22Rv1 (cell line): ENCODE results near the gene GALNT1.

Experiments
- H3K27ac ChIP-seq: fragments of 450-650 bp; 2 replicates; pipeline ENCODE4 v1.5.1; 2017
- ZFX ChIP-seq: fragments of 450-650 bp; IDR thresholded peaks from 2 replicates; pipeline ENCODE4 v1.6.1; 2017; ENCODE audit warnings: antibody characterized with exemption, borderline replicate concordance
- TF ChIP-seq, protein P1 (sequence below): fragments of 450-650 bp; IDR thresholded peaks from 2 replicates; pipeline ENCODE4 v1.5.1; 2017; ENCODE audit warnings: mild to moderate bottlenecking

The GALNT1 gene

DNA sequence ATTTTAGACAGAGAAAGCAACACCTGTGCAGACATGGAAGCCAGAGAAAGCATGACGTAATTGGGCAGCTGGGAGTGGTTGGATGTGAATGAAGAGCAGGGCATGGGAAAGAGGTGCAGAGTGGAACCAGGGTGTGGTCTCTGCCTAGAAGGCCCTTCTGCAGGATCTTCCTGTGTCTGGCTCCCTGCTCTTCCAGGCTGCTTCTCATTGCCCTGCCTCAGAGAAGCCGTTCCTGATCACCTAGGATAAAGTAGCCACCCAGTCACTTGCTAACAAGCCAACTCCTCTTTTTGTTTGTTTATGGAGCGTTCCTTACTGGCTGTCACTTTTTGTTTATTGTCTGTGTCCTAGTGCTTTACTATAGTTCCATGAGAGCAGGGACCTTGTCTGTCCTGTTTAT is 28.5 kb downstream of the GALNT1 start:
- H3K27ac ChIP-seq = no peak overlapping the region
- no peak for TF ChIP-seq ZFX
- TF ChIP-seq, protein P1, sequence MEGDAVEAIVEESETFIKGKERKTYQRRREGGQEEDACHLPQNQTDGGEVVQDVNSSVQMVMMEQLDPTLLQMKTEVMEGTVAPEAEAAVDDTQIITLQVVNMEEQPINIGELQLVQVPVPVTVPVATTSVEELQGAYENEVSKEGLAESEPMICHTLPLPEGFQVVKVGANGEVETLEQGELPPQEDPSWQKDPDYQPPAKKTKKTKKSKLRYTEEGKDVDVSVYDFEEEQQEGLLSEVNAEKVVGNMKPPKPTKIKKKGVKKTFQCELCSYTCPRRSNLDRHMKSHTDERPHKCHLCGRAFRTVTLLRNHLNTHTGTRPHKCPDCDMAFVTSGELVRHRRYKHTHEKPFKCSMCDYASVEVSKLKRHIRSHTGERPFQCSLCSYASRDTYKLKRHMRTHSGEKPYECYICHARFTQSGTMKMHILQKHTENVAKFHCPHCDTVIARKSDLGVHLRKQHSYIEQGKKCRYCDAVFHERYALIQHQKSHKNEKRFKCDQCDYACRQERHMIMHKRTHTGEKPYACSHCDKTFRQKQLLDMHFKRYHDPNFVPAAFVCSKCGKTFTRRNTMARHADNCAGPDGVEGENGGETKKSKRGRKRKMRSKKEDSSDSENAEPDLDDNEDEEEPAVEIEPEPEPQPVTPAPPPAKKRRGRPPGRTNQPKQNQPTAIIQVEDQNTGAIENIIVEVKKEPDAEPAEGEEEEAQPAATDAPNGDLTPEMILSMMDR = no peak

DNA sequence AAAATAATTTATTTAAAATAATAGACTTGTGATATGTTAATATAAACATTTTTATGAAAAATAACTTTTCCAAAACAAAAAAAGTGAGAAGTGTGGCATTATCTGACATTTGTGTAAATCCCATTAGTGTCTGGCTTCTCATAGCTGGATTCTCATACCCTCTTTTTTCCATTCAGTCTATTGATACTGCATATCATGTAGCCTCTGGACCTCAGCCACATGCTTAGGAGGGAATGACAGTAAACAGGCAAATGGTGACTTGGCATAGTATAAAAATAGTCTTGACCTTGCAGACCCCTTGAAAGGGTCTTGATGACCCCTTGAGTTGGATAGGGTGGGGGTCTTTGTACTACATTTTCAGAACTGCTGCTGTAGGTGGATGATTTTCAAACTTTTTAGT is 29.2 kb downstream of the GALNT1 start:
- no peak for TF ChIP-seq ZFX
- TF ChIP-seq, protein P1 = no peak
- H3K27ac ChIP-seq = no peak overlapping the region

DNA sequence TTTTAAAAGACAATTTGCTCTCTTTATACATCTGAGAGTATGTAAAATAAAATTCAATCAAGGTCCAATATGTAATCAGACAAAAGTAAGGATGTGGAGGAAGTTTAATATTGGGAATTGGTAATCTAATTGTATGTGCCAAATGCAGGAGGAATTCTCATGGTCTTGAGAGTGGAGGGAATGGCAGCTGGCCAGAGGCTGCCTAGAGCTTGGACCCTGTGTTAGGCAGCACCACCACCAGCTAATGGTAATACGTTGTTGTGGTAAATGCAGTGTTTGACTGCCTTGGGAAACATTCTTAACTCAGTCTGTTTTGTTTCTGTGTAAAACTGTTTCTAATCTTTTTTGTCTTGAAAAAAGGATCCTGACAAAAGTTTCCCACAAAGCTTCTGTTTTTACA is 30.0 kb downstream of the GALNT1 start:
- TF ChIP-seq, protein P1 = no peak
- no peak for TF ChIP-seq ZFX
- no peak overlapping the region for H3K27ac ChIP-seq

DNA sequence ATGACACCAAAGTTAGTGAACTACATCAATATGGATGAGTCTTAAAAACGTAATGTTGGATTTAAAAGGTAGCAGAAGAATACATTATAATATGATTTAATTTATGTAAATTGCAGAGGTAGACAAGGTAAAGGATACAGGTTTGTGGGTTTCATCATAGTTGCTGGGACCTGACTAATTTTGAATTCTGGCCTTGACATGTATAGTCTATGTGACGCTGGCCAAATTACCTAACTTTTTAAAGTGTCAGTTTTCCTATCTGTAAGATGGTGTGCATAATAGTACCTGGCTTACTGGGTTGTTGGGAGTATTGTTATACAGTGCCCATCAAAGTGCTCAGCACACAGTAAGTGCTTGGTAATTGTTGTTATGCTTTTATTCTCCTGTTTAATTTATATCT is 34.5 kb downstream of the GALNT1 start:
- H3K27ac ChIP-seq = no peak overlapping the region

DNA sequence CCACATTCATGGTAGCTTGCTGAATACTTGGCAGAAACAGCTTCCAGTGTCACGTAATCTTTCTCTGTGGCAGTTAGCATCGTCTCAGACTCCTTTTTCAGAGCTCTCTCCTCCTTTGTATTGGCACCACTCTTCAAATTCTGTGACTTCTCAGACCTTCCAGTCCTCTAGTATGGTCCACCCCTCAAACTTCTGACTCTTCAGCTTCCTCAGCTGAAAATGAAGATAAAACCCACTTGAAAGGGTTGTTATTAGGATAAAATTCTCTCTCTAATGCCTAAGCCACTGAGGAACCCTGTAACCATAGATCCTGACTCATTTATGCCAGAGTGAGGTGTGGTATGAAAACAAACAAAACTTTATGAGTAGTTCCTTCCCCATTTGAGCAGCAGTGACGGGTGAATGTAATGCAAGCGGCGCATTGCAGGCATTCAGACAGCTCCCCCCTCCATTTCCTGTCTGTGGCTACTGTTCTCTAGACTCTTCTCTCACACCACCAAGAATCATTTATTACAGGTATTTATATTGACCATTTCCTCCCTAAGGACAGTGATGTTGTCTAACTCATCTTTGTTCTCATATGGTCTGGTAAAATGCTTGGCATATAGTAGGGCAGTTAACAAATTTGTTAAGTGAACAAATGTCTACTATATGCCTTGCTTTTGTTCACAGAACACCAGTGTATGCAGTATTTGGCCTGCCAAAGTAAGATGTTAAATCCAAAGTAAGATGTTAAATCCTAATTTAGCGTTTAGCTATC is 35.3 kb downstream of the GALNT1 start:
- no peak for TF ChIP-seq ZFX
- TF ChIP-seq, protein P1 = no peak
- no peak overlapping the region for H3K27ac ChIP-seq

More for the DNA sequence above, 34.5 kb downstream of the GALNT1 start:
- no peak for TF ChIP-seq ZFX
- TF ChIP-seq, protein P1 = no peak

DNA sequence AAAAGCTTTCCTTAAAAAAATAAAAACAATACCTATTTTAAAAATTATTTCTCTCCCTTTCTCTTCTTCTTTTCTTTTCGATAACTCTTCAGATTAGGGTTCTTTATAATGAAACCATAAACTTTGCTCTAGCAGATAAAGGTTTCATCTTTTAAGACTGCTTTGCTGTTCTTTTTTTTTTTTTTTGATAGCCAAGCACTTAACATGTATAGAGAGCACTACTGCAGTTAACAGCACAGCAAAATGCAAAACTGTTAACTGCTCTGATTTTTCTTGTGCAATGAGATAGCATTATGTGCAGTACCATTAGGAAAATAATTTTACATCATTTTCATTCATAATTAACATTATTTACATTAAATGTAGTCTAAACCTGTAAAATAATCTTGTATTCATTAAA is 36.3 kb downstream of the GALNT1 start:
- no peak overlapping the region for H3K27ac ChIP-seq

DNA sequence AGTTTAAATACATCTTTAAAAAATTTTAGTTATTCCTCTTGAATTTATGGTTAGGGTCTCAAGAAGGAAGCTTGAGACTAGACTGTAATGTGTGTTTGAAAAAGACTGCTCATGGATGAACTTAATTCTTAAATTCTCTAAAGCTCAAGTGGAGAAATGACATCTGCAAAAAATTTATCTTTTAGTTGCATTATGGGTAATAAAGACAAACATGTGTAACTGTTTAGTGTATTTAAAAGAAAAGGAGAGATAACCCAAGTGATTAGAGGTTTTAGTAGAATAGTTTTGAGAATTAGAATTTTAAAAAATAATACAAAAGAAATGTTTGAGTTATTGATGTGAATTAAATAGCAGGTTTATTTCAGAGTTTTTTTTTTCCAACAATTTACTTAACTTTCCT is 36.7 kb downstream of the GALNT1 start:
- H3K27ac ChIP-seq = no peak overlapping the region

More for the DNA sequence above, 36.3 kb downstream of the GALNT1 start:
- no peak for TF ChIP-seq ZFX
- TF ChIP-seq, protein P1 = no peak

More for the DNA sequence above, 36.7 kb downstream of the GALNT1 start:
- TF ChIP-seq ZFX = no peak
- TF ChIP-seq, protein P1 = no peak
